Fibroblast of skin of back (primary cell): ENCODE results near the gene RIPOR3.
"Not testable (repeated sequence)": the region's sequence is repeated elsewhere in the genome, so short reads cannot be mapped to it uniquely, and the experiment has no call there.

ENCODE experiments used
- DNase-seq: peaks from one replicate; pipeline ENCODE4 v3.0.0-alpha.2; 2013

RIPOR3 gene

GRCh38 chr20:50654904-50655303, 36.4 kb downstream of the RIPOR3 start:
- peak; percentile 9 for DNase-seq

GRCh38 chr20:50652702-50653294, 38.5 kb downstream of the RIPOR3 start:
- DNase-seq, result peak; percentile 73

GRCh38 chr20:50651676-50652075, 39.7 kb downstream of the RIPOR3 start:
- no peak for DNase-seq

GRCh38 chr20:50649590-50649989, 41.8 kb downstream of the RIPOR3 start:
- no peak for DNase-seq

GRCh38 chr20:50648651-50649050, 42.7 kb downstream of the RIPOR3 start:
- no peak for DNase-seq

- no peak for DNase-seq
Observed at GRCh38 chr20:50646483-50646996, 44.8 kb downstream of the RIPOR3 start.

GRCh38 chr20:50645253-50646068, 45.9 kb downstream of the RIPOR3 start:
- DNase-seq, result peak; percentile 87

GRCh38 chr20:50642288-50642803, 49.0 kb downstream of the RIPOR3 start:
- DNase-seq, result peak; percentile 48

- DNase-seq, result not testable (repeated sequence)
Observed at GRCh38 chr20:50641625-50642287, 49.6 kb downstream of the RIPOR3 start.

GRCh38 chr20:50639971-50640711, 51.2 kb downstream of the RIPOR3 start:
- not testable (repeated sequence) for DNase-seq

GRCh38 chr20:50638015-50638847, 53.1 kb downstream of the RIPOR3 start:
- DNase-seq, result peak; percentile 60

- peak; percentile 15 for DNase-seq
Observed at GRCh38 chr20:50636601-50637540, 54.5 kb downstream of the RIPOR3 start.

- DNase-seq, result peak; percentile 40
Observed at GRCh38 chr20:50635676-50636600, 55.4 kb downstream of the RIPOR3 start.

GRCh38 chr20:50635014-50635557, 56.3 kb downstream of the RIPOR3 start:
- no peak for DNase-seq

- DNase-seq, result no peak
Observed at GRCh38 chr20:50634191-50634590, 57.2 kb downstream of the RIPOR3 start.

- DNase-seq, result no peak
Observed at GRCh38 chr20:50633361-50633760, 58.0 kb downstream of the RIPOR3 start.

GRCh38 chr20:50632701-50633100, 58.6 kb downstream of the RIPOR3 start:
- DNase-seq, result no peak

GRCh38 chr20:50632236-50632635, 59.1 kb downstream of the RIPOR3 start:
- DNase-seq, result no peak
